ENCODE data around the gene BTBD19.

- TF ChIP-seq CTCF (IDR thresholded peaks at IDR 0.05) (no peak), POLR2AphosphoS5 (IDR thresholded peaks at IDR 0.05; ENCODE audit: insufficient read depth in 1 of 2, low read depth in 1 of 2) (no peak), POLR2A (IDR thresholded peaks at IDR 0.05) (no peak)
Measured at GRCh38 chr1:44834328-44834727, 26.0 kb downstream of the BTBD19 start.

All from vagina (tissue), 2 donors.